K562 (cell line): ENCODE results near the gene MATK. TPM values are rescaled to one million over a fixed set of nuclear protein-coding genes. Genes with fewer than 3 reads are reported as not detected.
A peak's percentile ranks its signal among the peaks of the same experiment; 100 is the strongest.

Source experiments
- CREB1 ChIP-seq, 2 experiments: sonication (generic) in 1 of 2; formaldehyde crosslinking in 1 of 2; IDR thresholded peaks; 2 replicates each; pipeline versions ENCODE4 v1.6.1 to v1.8.0; 2012 to 2022; ENCODE audit warnings: inconsistent platforms in 1 of 2, mild to moderate bottlenecking in 1 of 2, missing genetic modification reagents in 1 of 2, moderate library complexity in 1 of 2
- CXXC5 ChIP-seq: fragments of 250-450 bp; sonication (Bioruptor Pico); IDR thresholded peaks from 2 replicates; pipeline ENCODE4 v1.8.0; 2022; ENCODE audit warnings: inconsistent platforms, mild to moderate bottlenecking, moderate library complexity
- E2F6 ChIP-seq, 2 experiments: IDR thresholded peaks; 2 replicates each; pipeline ENCODE4 v1.6.1; 2011; ENCODE audit warnings: borderline replicate concordance in 1 of 2, control low read depth in 1 of 2, low read depth in 1 of 2, low read length in 1 of 2, mild to moderate bottlenecking in 1 of 2, mixed read lengths in 1 of 2, moderate library complexity in 1 of 2; ENCODE audit not compliant: insufficient read depth in 1 of 2, insufficient read length in 1 of 2, poor library complexity in 1 of 2, severe bottlenecking in 1 of 2; ENCODE audit errors: extremely low read depth in 1 of 2
- EHMT2 ChIP-seq: fragments of 450-650 bp; IDR thresholded peaks from 2 replicates; pipeline ENCODE4 v1.6.1; 2018; ENCODE audit warnings: antibody characterized with exemption
- ETV1 ChIP-seq: fragments of 450-650 bp; conservative IDR thresholded peaks from 2 replicates; pipeline ENCODE4 v1.6.1; 2016; ENCODE audit warnings: missing genetic modification characterization, control low read depth, low read depth, missing compliant biosample characterization
- HDGF ChIP-seq: fragments of 450-650 bp; IDR thresholded peaks from 2 replicates; pipeline ENCODE4 v1.6.1; 2016
- LCOR ChIP-seq: sonication (generic); formaldehyde crosslinking; IDR thresholded peaks from 2 replicates; pipeline ENCODE4 v1.8.0; 2022; ENCODE audit warnings: mild to moderate bottlenecking, missing genetic modification reagents
- POLR2G ChIP-seq: fragments of 200-400 bp; formaldehyde crosslinking; IDR thresholded peaks from 2 replicates; pipeline ENCODE4 v1.6.1; 2017; ENCODE audit warnings: low read depth, mild to moderate bottlenecking, antibody characterized with exemption, low read length, moderate library complexity
- SPI1 ChIP-seq: IDR thresholded peaks from 2 replicates; pipeline ENCODE4 v1.6.1; 2011; ENCODE audit warnings: low read depth, low read length, control low read depth, borderline replicate concordance
- TAF9B ChIP-seq: fragments of 450-650 bp; IDR thresholded peaks from 2 replicates; pipeline ENCODE4 v1.6.1; 2018; ENCODE audit warnings: mild to moderate bottlenecking; ENCODE audit not compliant: partially characterized antibody
- TOE1 ChIP-seq, 2 experiments: fragments of 450-650 bp in 1 of 2; sonication (generic) in 1 of 2; formaldehyde crosslinking in 1 of 2; IDR thresholded peaks; 2 replicates each; pipeline versions ENCODE4 v1.7.1 to v1.8.0; 2016 to 2022; ENCODE audit warnings: borderline replicate concordance in 2 of 2, mild to moderate bottlenecking in 2 of 2, antibody characterized with exemption in 1 of 2, inconsistent platforms in 1 of 2, low read depth in 1 of 2, missing genetic modification reagents in 1 of 2, moderate library complexity in 1 of 2
- TSC22D4 ChIP-seq: fragments of 450-650 bp; IDR thresholded peaks from 2 replicates; pipeline ENCODE4 v1.6.1; 2016; ENCODE audit warnings: missing genetic modification characterization, missing biosample characterization, control low read depth
- ZNF282 ChIP-seq: sonication (generic); formaldehyde crosslinking; IDR thresholded peaks from 2 replicates; pipeline ENCODE4 v1.8.1; 2023; ENCODE audit warnings: missing genetic modification reagents
- ZNF384 ChIP-seq: IDR thresholded peaks from 2 replicates; pipeline ENCODE4 v1.6.1; 2012; ENCODE audit warnings: low read depth, low read length, improper control_type of control experiment
- ZNF785 ChIP-seq: fragments of 250-450 bp; sonication (Bioruptor Pico); IDR thresholded peaks from 2 replicates; pipeline ENCODE4 v1.4.0; 2020; ENCODE audit warnings: mild to moderate bottlenecking
- polyA plus RNA-seq, 8 experiments: library from polyadenylated mRNA; depleted of rRNA in 4 of 8; stranded (reverse) in 5 of 8; unstranded in 3 of 8; fragments of >200 nt; fragmentation: Nextera tagmentation in 2 of 8; fragmentation: Illumina TruSeq in 1 of 8; extraction: Ambion mirVana in 2 of 8; extraction: Trizol in 1 of 8; gene quantifications; 2 replicates each; pipeline versions ENCODE4 v1.2.1 to v1.2.3, GENCODE V29; 2011 to 2014; ENCODE audit warnings: inconsistent platforms in 1 of 8, missing spikeins in 1 of 8
- total RNA-seq, 7 experiments: library from RNA; depleted of rRNA in 6 of 7; stranded (reverse); fragments of >200 nt in 6 of 7; fragmentation: Illumina TruSeq in 2 of 7; extraction: Trizol in 2 of 7; gene quantifications; 2 replicates each; pipeline versions ENCODE4 v1.2.1 to v1.2.3, GENCODE V29; 2011 to 2021; ENCODE audit warnings: low replicate concordance in 1 of 7
- TF ChIP-seq, protein P1 (sequence below): fragments of 200-800 bp; sonication (Bioruptor generic); IDR thresholded peaks from 2 replicates; pipeline ENCODE4 v1.6.1; 2017; ENCODE audit warnings: missing genetic modification characterization, missing compliant biosample characterization
- TF ChIP-seq, protein P2 (sequence below): fragments of 250-450 bp; sonication (Bioruptor Pico); IDR thresholded peaks from 2 replicates; pipeline ENCODE4 v1.8.0; 2022; ENCODE audit warnings: moderate library complexity, mild to moderate bottlenecking, inconsistent platforms
- TF ChIP-seq, protein P3 (sequence below): sonication (generic); formaldehyde crosslinking; IDR thresholded peaks from 2 replicates; pipeline ENCODE4 v1.8.0; 2023; ENCODE audit warnings: mild to moderate bottlenecking, missing genetic modification reagents

The MATK gene
- total and polyA plus RNA-seq, 9 of the 15 experiments (the other 6 are each of a cell fraction or from before 2014, with no cell fraction given), result 0.08 to 41.5 (median 21.4) TPM

DNA sequence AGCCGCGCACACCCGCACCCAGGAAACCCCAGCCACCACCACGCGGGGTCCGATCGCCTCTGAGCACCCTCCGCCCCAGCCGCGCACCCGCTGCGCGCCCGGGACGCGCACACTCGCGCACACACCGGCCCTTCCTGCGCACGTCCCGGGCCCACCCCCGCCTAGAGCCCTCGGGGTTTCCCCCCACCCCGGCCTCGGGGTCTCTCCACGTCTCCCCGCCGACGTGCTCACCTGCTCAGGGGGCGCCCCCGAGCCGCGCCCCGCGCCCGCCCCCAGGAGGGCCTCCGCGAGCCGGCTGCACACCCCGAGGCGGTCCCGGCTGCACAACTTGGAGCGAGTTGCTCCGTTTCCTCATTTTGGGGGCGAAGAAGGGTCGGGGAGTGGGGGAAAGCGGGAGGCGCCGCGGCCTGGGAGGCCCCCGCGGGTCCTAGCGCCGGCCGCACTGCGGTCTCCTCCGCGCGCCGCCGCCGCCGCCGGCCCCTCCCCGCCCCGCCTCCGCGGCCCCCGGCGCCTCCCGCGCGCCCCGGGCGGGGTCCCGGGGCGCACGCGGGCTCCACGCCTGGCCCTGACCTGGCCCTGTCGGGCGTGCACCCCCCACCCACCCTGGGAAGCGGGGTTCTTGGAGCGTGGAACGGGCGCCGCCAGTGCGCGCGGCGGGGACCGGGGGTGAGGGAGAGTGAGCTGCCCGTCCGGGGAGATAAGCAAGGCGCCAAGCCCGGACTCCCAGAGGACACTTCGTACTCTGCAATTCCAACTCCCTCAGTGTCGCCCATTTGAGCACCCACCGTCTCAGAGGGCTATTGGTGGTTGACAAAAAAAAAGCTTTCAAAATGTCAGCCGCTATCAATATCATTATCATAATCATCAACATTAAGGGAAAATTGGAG is at the start of gene MATK (continued):
- TF ChIP-seq ZNF785 (no peak), E2F6 (IDR thresholded peaks at IDR 0.05; ENCODE audit: borderline replicate concordance in 1 of 2, extremely low read depth in 1 of 2, insufficient read depth in 1 of 2, insufficient read length in 1 of 2, low read depth in 1 of 2, low read length in 1 of 2, poor library complexity in 1 of 2, severe bottlenecking in 1 of 2) (peak in 1 of 2 experiments; percentile 39), ZNF384 (no peak), EHMT2 (no peak), CXXC5 (CRISPR knock-in tag) (no peak; the same call in 1 of the 2 replicates), SPI1 (peak; percentile 36; the same call in 1 of the 2 replicates), TSC22D4 (no peak), TAF9B (no peak), CREB1 (IDR thresholded peaks at IDR 0.05) (no peak), CREB1 (CRISPR knock-in tag; IDR thresholded peaks at IDR 0.05) (no peak), HDGF (no peak), LCOR (CRISPR knock-in tag) (no peak), POLR2G (peak; percentile 74), TOE1 (IDR thresholded peaks at IDR 0.05; ENCODE audit: borderline replicate concordance) (no peak), TOE1 (CRISPR knock-in tag; IDR thresholded peaks at IDR 0.05; ENCODE audit: borderline replicate concordance, low read depth) (no peak), ETV1 (tag) (no peak), ZNF282 (CRISPR knock-in tag) (no peak)
- TF ChIP-seq, protein P1, sequence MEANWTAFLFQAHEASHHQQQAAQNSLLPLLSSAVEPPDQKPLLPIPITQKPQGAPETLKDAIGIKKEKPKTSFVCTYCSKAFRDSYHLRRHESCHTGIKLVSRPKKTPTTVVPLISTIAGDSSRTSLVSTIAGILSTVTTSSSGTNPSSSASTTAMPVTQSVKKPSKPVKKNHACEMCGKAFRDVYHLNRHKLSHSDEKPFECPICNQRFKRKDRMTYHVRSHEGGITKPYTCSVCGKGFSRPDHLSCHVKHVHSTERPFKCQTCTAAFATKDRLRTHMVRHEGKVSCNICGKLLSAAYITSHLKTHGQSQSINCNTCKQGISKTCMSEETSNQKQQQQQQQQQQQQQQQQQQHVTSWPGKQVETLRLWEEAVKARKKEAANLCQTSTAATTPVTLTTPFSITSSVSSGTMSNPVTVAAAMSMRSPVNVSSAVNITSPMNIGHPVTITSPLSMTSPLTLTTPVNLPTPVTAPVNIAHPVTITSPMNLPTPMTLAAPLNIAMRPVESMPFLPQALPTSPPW (CRISPR knock-in tag), result peak; percentile 88
- TF ChIP-seq, protein P2, sequence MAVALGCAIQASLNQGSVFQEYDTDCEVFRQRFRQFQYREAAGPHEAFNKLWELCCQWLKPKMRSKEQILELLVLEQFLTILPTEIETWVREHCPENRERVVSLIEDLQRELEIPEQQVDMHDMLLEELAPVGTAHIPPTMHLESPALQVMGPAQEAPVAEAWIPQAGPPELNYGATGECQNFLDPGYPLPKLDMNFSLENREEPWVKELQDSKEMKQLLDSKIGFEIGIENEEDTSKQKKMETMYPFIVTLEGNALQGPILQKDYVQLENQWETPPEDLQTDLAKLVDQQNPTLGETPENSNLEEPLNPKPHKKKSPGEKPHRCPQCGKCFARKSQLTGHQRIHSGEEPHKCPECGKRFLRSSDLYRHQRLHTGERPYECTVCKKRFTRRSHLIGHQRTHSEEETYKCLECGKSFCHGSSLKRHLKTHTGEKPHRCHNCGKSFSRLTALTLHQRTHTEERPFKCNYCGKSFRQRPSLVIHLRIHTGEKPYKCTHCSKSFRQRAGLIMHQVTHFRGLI (CRISPR knock-in tag), result no peak
- TF ChIP-seq, protein P3, sequence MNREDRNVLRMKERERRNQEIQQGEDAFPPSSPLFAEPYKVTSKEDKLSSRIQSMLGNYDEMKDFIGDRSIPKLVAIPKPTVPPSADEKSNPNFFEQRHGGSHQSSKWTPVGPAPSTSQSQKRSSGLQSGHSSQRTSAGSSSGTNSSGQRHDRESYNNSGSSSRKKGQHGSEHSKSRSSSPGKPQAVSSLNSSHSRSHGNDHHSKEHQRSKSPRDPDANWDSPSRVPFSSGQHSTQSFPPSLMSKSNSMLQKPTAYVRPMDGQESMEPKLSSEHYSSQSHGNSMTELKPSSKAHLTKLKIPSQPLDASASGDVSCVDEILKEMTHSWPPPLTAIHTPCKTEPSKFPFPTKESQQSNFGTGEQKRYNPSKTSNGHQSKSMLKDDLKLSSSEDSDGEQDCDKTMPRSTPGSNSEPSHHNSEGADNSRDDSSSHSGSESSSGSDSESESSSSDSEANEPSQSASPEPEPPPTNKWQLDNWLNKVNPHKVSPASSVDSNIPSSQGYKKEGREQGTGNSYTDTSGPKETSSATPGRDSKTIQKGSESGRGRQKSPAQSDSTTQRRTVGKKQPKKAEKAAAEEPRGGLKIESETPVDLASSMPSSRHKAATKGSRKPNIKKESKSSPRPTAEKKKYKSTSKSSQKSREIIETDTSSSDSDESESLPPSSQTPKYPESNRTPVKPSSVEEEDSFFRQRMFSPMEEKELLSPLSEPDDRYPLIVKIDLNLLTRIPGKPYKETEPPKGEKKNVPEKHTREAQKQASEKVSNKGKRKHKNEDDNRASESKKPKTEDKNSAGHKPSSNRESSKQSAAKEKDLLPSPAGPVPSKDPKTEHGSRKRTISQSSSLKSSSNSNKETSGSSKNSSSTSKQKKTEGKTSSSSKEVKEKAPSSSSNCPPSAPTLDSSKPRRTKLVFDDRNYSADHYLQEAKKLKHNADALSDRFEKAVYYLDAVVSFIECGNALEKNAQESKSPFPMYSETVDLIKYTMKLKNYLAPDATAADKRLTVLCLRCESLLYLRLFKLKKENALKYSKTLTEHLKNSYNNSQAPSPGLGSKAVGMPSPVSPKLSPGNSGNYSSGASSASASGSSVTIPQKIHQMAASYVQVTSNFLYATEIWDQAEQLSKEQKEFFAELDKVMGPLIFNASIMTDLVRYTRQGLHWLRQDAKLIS, result no peak
